GM18520 (cell line): ENCODE data around the gene RCAN2.
"Not testable (repeated sequence)": the region's sequence is repeated elsewhere in the genome, so short reads cannot be mapped to it uniquely, and the experiment has no call there.

Experiments used
- ATAC-seq: cut with Tn5 transposase; IDR thresholded peaks from one replicate; pipeline ENCODE4 v1.9.1; 2021; ENCODE audit not compliant: unreplicated experiment

The RCAN2 gene

DNA sequence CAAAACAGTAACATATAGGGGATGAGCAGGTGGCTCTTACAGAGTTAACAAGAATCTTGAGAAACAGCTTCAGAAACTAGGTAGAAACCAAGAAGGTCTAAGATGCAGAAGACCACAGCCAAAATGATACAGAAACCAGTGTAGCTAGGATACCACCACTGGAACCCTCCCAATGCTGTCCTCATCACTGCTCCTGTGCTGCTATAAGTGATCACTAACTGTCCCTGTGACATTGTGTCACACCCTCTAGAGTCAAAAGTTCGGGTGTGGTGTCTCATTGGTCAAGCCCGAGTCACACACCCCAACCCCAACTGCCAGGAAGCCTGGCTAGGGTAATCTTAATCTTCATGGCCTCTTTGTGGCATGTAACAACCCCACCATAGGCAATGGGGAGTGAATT lies 153.1 kb downstream of the RCAN2 start:
- ATAC-seq: peak; percentile 45

DNA sequence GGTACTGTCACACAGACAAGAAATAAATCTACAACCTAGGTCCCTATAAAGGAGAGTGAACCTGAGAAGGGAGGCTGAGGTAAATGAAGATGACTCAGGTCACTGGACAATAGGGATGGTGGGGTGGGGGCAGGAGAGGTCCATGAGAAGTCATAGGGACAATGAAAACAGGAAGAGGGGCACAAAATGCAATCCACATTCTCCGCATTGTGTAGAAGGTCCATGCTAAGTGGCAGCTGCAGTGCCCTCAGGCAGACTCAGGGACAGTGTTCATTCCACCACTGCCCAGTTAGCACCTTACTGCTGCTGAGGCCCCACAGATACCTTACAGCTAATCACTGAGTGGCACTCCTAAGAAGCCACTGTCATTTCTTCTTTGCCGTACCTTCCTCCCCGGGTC lies 156.8 kb downstream of the RCAN2 start:
- ATAC-seq: no peak

DNA sequence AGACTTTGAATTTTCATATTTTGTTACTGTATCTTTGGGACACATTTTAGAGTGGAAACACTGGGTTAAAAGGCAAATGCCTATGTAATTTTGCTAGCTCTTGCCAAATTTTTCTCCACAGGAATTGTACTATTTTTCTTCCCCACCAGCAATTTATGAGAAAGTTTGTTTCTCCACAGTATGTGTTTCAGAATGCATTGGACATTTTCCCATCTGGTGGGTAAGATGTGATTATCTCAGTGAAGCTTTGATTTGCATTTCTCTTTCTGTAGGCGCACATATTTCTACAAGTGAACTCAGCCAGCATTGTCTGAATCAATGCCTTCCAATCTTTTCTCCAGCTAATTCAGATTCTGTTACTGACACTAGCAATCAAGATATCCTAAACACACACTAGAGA lies 157.8 kb downstream of the RCAN2 start:
- ATAC-seq: no peak

DNA sequence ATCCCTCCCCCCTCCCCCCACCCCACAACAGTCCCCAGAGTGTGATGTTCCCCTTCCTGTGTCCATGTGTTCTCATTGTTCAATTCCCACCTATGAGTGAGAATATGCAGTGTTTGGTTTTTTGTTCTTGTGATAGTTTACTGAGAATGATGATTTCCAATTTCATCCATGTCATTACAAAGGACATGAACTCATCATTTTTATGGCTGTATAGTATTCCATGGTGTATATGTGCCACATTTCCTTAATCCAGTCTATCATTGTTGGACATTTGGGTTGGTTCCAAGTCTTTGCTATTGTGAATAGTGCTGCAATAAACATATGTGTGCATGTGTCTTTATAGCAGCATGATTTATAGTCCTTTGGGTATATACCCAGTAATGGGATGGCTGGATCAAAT lies 158.8 kb downstream of the RCAN2 start:
- ATAC-seq: not testable (repeated sequence)

DNA sequence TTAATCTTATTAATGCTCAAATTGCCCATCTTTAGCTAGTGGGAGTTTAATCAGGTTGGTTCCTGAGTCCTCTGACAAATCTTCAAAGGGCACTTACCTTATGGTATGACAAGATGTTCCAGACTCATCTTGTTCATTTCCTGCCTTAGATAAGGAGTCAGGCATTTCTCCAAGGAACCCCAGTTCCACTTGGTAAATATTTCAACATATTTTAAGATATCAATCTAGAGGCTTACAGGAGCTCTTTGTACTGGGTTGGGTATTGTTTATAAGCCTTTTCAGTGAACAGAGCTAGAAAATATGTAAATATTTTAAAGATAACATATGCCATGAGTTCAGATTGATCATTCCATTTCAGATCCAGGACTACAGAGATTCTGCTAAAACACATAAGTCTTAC lies 159.8 kb downstream of the RCAN2 start:
- no peak for ATAC-seq

DNA sequence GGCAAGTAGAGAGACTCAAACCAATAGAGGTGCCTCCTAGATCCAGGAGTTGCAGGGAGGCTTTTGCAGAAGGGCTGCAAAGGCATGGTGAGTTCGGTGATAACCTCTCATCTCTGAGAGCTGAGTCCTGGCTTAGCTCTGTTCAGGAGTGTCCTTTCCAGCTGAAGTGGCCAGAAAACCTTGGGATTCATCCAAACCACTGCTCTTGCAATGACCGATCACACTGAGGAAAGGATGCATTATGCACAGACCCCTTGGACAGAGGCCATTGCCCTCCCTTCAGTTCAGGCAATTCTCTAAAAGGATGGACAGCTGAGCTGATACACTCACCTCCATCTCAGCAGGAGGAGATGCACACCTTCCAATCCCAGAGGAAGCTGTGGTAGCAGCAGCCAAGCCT lies 161.7 kb downstream of the RCAN2 start:
- ATAC-seq: no peak

DNA sequence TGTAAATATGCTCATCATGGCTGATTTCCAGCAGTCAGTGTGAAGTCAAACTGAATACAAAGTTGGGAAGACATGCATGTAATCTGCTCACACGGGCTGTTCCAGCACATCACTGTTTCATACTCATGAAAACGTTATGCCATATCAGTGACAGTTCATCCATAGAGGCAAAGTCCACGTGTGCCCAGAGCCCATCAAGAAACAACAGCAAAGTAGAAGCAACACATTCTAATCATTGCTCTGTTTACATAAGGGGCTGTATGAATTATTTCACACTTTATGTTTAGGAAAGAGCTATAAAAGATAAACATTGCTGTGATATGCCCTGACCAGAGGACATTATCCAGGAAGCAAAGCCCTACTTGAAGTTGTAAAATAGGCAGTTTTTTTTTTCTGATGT lies 163.5 kb downstream of the RCAN2 start:
- ATAC-seq: no peak

DNA sequence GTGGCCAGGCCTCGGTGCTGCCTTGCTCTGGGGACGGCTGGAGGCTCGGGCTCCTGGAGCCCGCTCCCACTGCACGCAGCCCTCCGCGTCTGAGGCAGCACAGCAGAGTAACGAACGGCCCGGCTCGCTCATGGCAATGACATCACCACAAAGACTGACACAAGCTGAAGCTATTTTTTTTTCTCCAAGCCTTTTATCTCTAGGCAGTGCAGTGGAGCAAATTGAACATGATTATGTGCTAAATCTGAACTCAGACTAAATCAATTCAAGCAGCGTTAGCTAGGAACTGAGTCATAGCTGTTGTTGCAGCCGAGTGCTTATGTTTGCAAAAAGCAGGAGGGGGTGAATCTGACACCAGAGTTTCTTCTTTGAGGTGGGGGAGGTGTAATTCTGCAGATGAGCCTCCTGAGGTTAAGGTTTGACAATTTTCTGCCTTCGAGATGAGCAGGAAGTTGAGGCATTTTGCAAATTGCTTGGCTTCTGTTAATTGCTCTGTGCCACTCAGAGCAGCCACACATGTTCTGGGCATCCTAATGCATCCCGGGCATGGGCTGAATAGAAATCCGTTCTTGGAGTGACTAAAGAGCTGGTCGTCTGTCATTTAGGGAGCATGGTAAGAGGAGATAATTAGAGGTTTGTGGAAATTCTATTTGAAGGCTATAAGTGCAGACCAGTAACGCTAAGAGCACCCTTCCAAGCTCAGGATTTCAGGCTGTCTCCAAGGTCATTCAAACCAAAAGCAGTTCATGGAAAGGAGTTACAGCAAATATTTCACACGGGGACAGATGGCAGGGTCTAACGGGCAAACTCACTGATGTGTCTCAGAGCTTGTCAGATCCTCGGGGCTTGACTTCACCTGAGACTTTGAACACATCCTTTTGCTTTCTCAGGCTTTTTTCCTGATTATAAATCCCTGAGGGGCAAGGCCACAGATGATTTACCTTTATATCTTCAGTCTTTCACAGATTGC lies 165.4 kb downstream of the RCAN2 start:
- ATAC-seq: no peak

DNA sequence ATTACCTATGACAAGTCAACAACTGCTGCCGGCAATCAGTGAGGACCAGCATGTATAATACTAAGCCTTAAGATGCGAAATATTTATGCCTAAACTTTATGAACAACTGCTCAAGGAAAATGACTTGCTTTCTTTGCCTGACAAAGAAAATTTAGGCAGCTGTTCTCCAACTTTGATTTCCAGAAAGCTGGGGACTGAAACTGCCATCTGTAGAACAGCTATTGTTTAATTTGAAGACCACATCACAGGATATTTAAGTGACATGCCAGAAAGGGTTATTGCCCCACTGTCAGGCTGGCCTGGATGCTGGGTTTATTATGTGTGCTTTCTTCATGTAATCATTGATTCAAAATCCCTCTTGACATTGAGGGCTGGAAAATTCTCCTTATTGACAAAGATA lies 166.5 kb downstream of the RCAN2 start:
- ATAC-seq: no peak

DNA sequence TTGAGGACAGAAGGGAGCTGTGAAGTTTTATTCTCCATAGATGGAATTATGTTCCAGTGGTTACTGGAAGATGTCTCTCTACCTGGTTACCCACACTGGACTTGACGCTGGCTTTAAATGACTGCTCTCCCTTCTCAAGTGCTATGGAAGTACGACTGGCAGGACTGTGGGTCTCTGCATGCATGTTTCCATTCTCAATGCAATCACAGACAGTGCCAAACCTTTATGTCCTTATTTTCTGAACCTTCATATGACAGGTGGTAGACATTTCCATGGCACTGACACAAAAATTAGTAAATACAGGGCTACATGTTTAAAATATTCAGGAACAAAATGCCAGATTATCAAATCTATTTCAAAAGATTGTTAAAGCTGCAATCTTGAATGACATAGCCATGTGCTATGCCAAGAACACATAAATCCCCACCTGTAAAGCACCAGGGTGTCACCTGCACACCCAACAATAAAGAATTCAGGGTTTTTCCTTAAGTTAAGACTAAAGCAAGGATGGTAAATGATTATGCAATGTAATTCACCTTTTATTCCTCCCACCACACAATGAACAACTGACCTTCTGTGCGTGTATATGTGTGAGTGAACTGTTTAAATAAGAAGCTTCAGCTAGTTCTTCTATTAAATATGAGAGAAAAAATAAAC lies 167.2 kb downstream of the RCAN2 start:
- ATAC-seq: no peak

DNA sequence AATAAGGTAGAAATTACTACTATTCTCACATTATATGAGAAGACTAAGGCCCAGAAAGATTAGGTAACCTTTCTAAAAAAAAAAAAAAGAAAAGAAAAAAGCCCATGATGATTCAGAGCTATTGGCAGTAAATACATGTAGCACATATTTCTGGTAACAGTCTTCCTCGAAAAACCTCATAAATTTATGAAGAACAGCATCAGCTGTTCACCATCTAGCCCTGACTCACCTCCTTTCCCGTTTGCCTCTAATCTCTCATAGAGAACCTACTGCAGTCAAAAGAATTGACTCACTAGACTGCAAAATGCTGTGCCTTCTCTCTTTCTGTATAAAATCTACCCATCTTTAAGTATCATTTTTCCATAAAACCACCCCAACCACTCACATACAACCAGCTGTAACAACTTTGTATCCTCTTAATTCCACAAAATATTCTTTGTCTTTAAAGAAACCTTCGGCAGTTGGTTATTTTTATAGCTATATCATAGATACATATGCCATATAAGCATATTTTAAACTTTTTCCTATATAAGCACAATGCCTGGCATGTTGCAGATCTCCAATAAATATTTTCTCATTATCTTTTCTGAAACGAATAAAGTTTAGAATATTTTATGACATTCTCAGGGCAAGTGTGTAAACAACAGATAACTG lies 167.8 kb downstream of the RCAN2 start:
- no peak for ATAC-seq

DNA sequence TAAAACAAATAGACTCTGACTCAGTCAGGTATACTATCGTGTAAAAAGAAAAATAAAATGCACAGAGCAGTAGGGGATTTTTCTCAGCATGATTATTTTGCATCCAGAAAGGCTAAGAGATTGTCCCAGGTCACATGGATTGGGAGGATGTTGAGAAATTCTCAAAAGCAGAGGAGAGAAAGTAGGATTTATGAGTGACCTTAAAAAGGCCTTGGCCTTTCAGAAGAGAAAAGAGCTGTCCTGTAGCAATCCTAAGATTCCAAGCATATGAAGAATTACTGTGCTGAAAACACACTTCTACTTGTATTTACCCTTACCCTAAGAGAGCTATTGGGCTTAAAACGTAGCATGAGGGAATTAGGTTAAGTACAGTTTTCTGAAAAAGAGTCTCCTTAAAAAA lies 170.7 kb downstream of the RCAN2 start:
- no peak for ATAC-seq

DNA sequence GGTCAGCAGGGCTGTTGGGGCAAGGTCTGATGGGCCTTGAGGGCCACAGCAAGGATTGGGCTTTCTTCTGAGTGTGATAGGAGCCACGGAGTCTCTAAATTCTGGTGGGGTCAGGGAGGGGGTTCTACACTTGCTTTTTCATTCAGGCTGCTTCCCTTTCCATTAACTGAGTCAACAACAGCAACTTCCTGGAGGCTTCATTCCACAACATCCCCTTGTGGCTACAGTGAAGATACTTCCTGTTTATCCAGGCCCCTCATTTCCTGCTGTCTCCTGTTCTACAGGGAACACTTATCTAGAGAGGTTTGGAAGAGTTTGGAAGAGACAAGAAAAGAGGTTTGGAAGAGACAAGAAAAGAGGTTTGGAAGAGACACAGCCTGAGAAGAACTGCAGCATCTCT lies 175.7 kb downstream of the RCAN2 start:
- ATAC-seq: no peak

DNA sequence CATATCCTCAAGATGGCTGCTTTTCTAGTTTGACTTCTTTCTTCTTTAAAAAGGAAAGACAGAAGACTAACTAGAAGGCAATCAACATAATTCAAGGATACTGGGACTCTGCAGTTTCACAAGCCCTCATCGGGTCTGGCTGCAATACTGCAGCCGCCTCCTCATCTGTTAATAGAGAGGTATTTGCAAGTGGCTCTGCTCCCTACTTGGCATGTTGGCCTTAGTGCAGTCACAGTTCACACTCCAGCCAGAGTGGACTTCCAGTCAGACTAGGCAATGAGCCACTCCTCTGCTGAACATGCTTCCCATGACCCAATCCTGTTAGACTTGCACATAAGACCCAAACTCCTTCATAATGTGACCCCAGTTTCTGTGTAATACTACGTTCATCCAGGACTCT lies 178.6 kb downstream of the RCAN2 start:
- no peak for ATAC-seq

DNA sequence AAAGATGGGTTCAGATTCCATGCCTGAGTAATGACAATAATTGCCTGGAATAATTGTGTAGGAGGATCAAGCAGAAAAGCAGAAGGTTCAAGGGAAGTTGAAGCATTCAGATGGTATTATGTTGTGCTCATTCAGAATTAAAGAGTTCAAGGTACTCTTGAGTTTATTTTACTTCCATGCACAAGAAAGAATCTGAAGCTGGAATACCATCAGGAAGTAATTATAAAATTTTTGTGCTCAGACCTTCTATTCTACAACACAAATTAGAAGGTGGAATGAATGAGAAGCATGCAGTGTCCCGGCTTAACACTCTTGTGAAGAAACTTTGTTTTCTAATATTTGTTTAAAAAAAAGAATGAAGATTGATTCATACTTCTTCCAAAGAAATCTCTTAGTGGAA lies 181.1 kb downstream of the RCAN2 start:
- no peak for ATAC-seq

DNA sequence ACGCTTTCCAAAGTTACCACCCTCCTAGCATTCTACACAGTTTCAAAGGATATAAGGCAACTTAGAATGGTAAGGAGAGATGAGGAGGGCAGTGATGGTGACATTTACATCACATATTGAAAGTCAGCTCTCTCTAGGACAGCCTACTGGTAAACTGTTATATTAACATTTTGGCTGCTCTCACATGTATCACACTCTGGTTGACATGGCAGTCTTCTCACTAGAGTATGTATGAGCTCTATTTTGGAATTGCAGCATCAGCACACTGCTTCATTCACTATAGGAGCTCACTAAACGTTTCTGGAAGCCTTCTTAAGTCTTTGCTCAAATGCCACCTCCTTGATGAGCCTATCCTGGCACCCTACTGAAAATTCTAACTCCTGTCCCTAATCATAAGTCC lies 184.8 kb downstream of the RCAN2 start:
- ATAC-seq: no peak

DNA sequence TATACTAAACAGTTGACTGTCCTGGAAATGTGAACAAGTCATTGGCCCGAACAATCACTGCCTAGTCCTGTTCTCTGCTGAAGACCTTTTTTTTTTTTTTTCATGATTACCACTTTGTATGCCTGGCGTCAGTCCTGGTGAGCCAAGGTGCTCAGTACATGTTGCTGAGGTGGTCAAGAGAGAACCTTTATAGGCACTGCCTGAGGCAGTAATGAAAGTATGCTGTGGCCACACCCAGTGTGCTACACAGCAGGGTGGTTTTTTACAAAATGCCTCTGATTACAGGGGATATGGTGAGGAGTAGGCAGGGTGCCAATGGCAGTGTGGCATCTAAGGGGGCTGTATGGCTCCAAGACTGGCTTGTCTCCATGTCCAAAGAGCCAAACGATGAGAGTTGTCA lies 185.4 kb downstream of the RCAN2 start:
- ATAC-seq: no peak

DNA sequence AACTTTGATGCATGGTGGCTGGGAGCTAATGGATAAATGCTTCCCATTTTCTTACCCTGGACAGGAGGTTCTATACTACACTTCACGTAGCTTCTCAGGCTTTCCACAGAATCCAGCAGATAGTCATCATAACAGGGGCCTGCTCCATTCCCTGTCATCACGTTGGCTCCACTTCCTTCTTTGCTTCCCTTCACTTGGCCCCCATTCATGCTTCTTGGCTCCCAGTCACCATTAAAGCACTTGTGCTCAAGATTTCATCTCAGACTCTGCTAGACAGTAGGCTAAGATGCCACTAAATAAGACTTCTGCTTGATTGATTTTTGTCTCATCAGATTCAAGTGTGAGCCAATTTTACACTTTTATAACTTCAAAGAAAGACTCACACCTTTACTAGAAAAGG lies 186.0 kb downstream of the RCAN2 start:
- ATAC-seq: no peak

DNA sequence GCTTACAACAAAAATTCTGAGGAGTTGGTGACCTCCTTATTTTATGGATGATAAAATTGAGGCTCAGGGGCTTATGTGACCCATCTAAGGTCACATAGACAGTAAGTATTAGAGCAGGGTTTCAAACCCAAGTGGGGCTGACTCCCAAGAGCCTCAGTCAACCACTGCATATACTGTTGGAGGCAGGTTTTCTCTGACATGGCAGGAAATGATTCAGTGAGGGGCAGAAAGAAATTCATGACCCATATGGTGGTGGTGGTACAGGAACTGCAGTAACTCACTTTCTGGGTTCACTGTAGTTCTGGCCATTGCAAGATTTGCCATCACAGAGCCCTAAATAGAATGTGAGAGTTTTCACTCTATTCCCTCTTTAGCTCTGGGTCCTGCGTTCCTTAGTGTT lies 188.4 kb downstream of the RCAN2 start:
- no peak for ATAC-seq

DNA sequence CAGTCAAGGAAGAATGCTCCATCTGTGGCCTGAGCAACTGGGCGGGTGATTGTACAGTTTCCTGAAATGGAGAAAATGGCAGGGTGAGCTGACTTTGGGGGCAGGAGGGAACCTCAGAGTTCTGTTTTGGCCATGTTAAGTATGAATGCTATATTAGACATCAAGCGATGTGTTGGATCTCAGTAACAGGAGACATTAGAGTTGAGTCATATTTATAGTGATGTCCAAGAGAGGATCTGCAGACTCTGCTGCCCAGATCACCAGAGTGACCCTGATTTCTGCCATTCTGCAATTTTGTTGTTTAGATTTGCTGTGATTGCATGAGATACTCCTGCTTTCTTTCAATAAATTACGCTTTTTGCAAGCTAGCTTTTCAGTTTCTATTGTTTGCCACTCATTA lies 189.1 kb downstream of the RCAN2 start:
- ATAC-seq: no peak

DNA sequence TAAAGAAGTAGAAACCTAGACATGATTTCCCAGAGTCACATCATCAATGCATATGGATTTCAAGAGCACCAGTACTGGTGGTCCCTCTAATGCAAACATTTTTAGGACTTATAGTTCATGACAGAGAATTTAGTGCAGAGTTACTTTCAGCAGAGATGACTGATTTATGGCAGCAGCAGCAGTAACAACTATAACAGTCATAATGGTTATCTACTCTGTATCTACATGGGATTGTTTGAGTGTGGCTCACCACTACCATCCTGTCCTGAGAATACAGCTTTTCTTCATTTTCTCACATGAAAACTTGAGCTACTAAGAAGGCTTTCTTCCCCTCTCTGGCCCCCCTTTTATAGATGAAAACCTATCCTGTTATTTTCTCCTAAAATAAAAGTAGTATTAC lies 192.0 kb downstream of the RCAN2 start:
- ATAC-seq: no peak

DNA sequence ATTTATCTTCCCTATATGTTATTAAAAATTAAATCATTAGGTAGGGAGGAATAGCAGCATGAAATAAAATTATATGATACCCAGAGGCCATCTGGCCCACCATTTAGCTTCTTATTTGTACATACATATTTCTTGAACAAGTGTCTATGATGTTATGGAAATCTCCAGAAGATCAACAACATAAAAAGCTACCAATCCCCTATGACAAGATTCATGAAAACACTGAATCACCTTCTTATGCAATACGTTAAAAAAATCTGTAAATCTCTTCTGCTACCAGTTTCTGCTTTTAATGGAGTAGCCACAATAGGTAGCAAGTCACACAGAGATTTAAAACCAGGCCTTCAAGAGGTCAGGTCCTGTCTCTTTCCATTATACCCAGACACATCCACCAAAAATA lies 194.7 kb downstream of the RCAN2 start:
- ATAC-seq: no peak
